Measurements from ENCODE around the gene PPP1R9B. TPM values are rescaled to one million over a fixed set of nuclear protein-coding genes. Genes with fewer than 3 reads are reported as not detected.

The PPP1R9B gene
- total RNA-seq, 6 experiments from 2014 or later, result 9.9 to 18.1 (median 12.0) TPM

- DNase-seq (no peak), ATAC-seq (no peak)
- H3K36me3 ChIP-seq, result peaks cover 0 to 11% (median 4%) of the 10 kb centered on the region in 4 donors
- H3K27me3 ChIP-seq, result no peaks in the 10 kb centered on the region
- intact Hi-C loops (cut with DNase I), result no loop called here
- H3K9me3 ChIP-seq, result no peaks in the 10 kb centered on the region
- H3K27ac ChIP-seq, result peak overlapping the region in 2 of 3 donors; percentile 40 to 87
- H3K4me1 ChIP-seq, result peaks cover 0 to 61% (median 17%) of the 10 kb centered on the region in 4 donors
- WGBS (ENCODE audit: insufficient coverage, low coverage, low lambda C conversion rate, missing lambda C conversion rate), result 76% methylated on average over 4 of the region's 4 CpGs
- no peak for TF ChIP-seq CTCF (IDR thresholded peaks at IDR 0.05)
- no peak for TF ChIP-seq POLR2A (IDR thresholded peaks at IDR 0.05)
- H3K4me3 ChIP-seq, result no peak overlapping the region
Measured at GRCh38 chr17:50098583-50098982, 51.9 kb downstream of the PPP1R9B start.

GRCh38 chr17:50097926-50098325 is 52.6 kb downstream of the PPP1R9B start:
- Histone ChIP-seq H3K27ac (peak overlapping the region in 2 of 3 donors; percentile 40 to 87), H3K36me3 (peaks cover 0 to 11% (median 4%) of the 10 kb centered on the region in 4 donors), H3K4me3 (no peak overlapping the region), H3K9me3 (no peaks in the 10 kb centered on the region), H3K4me1 (peaks cover 0 to 61% (median 16%) of the 10 kb centered on the region in 4 donors), H3K27me3 (no peaks in the 10 kb centered on the region)
- intact Hi-C loops (cut with DNase I), result no loop called here
- ATAC-seq (no peak), DNase-seq (peak in 2 of 3 donors; percentile 50 to 54)
- WGBS (ENCODE audit: insufficient coverage, low coverage, low lambda C conversion rate, missing lambda C conversion rate), result 28% methylated on average over 4 of the region's 4 CpGs
- TF ChIP-seq POLR2A (IDR thresholded peaks at IDR 0.05) (no peak), CTCF (IDR thresholded peaks at IDR 0.05) (no peak)

GRCh38 chr17:50097455-50097854 is 53.0 kb downstream of the PPP1R9B start:
- peaks cover 0 to 56% (median 13%) of the 10 kb centered on the region in 4 donors for H3K4me1 ChIP-seq
- no peak for TF ChIP-seq CTCF (IDR thresholded peaks at IDR 0.05)
- TF ChIP-seq POLR2A (IDR thresholded peaks at IDR 0.05), result no peak
- intact Hi-C loops (cut with DNase I), result no loop called here

GRCh38 chr17:50096758-50097157 is 53.7 kb downstream of the PPP1R9B start:
- Histone ChIP-seq H3K27ac (peak overlapping the region in 2 of 3 donors; percentile 87 to 89), H3K4me3 (peak overlapping the region in 1 of 3 donors; percentile 83), H3K36me3 (peaks cover 0 to 11% (median 4%) of the 10 kb centered on the region in 4 donors), H3K4me1 (peaks cover 0 to 51% (median 11%) of the 10 kb centered on the region in 4 donors), H3K9me3 (no peaks in the 10 kb centered on the region), H3K27me3 (no peaks in the 10 kb centered on the region)
- ATAC-seq (no peak), DNase-seq (peak in 1 of 3 donors; percentile 43)
- TF ChIP-seq CTCF (IDR thresholded peaks at IDR 0.05), result no peak
- 67% methylated on average over 1 of the region's 3 CpGs for WGBS (ENCODE audit: insufficient coverage, low coverage, low lambda C conversion rate, missing lambda C conversion rate)
- intact Hi-C loops (cut with DNase I), result no loop called here

More at GRCh38 chr17:50097455-50097854, 53.0 kb downstream of the PPP1R9B start:
- Histone ChIP-seq H3K27ac (peak overlapping the region in 2 of 3 donors; percentile 34 to 87), H3K27me3 (no peaks in the 10 kb centered on the region), H3K9me3 (no peaks in the 10 kb centered on the region), H3K36me3 (peaks cover 0 to 11% (median 4%) of the 10 kb centered on the region in 4 donors), H3K4me3 (no peak overlapping the region)
- 40% methylated on average over 2 of the region's 7 CpGs for WGBS (ENCODE audit: insufficient coverage, low coverage, low lambda C conversion rate, missing lambda C conversion rate)
- peak in 1 of 3 donors; percentile 51 for DNase-seq
- ATAC-seq, result no peak
